Stimulated activated CD8-positive, alpha-beta memory T cell treated with anti-CD3 and anti-CD28 coated beads, Interleukin-12 subunit alpha, Interleukin-12 subunit beta, amount 100 ng/mL, for 4 hours (primary cell): ENCODE results near the gene R3HDM2.

Source experiments
- DNase-seq: peaks from one replicate; pipeline ENCODE4 v3.0.0-alpha.2; 2020; ENCODE audit warnings: low read depth

Gene R3HDM2

DNA sequence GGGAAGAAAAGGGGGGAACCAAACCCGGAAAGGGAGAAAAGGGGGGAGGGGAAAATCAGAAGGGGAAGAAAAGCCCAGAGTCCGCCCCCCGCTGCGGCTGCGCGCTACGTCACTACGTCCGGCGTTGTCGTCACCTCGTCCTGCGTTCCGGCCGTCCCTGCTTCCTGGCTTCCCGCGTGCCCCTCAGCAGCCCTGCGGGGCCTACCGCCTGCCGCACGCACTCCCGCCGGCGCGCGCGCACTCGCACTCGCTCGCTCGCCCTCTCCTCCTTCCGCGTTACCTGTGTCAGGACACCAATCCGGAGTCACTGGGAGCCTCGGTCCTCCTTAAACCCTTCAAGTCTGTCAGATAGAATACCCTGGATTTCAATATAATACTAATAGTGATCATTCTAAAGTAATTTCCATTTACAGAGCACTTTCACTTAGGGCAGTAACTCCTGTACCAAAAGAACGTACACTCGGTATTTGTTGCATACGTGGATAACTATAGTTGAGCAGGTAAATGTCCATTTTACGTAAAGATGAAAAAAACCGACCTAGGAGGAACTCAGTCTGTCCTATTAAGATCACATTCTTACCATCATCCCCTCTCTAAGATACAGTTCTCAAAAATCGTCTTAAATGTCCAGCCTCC lies at the start of gene R3HDM2:
Gene R3HDM2, minus strand, starts transcription at position 113 of the 636 bp plus-strand sequence. CDS start 120,615 bp downstream, outside the sequence.
- DNase-seq, result peak; percentile 92

DNA sequence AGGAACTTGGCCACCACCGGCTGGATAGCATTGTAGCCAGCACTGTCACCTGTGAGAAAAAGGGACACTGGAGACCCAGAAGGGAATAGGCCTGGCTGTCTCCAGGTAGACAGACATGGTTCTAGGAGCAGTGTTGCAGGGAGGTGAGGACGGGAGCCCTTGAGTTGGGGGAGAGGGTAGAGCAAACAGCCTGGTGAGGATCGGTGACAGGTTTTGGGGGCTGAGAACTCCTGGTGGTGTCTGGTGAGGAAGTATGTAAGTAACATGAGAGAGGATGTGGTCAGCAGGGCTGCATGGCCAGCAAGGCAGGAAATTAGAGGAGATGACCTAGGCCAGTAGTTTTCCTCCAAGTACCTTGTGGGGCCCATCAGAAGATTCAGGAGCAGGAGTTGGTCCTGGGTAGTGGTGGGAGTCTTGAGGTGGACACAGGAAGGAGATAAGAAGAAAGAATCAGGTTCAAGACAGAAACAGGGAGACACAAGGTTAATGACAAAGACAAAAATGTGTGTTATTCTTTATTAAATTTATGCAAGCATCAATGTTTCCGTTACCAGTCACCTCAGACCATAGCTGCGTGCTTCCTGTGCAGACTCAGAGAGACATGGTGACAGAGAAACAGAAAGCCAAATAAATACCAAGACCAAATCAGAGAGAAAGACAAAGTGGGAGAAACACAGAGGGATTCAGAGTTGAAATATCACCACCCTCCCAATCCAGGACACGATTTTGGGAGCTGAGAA lies 48.7 kb upstream of the R3HDM2 start, which contains the start of gene ARHGAP9:
Gene ARHGAP9, minus strand, starts transcription at position 491 of the 740 bp plus-strand sequence. Its CDS starts 460 bp downstream, at position 31.
- DNase-seq, result no peak

DNA sequence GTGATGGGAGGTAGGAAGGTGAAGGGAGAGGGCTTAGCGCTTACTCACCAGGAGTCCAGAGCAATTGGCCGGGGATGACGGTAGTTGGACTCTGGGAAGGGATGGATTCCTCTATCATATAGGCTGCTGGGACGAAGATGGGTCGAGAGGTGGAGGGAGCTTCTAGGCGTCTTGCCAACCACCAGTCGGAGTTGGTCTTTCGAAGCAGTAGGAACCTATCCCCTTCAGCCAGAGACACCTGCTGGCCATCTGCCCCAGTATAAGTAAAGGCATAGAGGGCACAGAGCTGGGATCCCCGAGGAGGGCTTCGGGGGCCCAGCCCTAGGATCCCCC lies 48.2 kb upstream of the R3HDM2 start:
- DNase-seq, result no peak

DNA sequence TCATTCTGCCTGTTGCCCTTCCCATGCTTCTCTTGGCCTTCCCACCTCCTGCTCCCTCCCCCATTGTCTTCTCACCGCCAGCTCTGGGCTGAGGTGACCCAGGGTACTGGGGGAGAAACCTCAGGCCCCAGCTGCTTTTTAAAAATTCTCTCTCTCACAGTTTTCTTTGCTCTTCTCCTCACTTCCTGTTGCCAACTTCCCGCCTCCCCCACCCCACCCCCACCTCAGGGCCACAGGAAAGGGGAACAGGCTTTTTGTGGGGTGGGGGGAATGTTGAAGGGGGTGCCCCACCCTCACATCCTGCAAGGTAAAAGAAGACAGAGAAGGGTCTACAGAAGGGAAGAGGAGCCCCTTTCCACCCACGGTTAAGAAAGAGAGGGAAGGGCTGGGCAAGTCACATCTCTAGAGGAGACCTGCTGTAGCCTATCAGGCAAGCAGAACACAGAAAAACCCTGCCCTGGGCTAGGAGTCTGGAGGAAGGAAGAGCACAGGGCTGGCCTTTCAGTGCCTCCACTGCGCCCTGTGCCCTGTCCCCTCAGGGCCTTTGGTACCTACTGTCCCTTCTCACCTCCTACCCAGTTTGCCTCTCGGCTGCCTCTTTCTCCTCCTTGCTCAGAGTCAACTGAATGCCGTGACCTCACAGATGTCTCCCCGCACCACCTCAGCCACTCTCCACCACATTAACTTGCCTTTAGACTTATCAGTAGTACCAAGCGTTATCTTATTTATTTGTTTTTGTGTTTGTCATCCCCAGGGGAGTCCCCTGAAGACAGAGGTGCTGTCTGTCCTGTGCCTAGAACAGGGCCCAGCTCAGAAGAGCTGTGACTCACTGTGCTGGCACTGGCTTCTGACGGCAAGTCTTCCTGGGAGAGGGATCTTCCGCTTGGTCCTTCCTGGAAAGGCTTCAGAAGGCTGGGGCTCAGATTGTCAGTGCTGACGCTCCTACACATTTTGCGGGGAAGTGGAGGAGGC lies 47.2 kb upstream of the R3HDM2 start:
- DNase-seq, result no peak

DNA sequence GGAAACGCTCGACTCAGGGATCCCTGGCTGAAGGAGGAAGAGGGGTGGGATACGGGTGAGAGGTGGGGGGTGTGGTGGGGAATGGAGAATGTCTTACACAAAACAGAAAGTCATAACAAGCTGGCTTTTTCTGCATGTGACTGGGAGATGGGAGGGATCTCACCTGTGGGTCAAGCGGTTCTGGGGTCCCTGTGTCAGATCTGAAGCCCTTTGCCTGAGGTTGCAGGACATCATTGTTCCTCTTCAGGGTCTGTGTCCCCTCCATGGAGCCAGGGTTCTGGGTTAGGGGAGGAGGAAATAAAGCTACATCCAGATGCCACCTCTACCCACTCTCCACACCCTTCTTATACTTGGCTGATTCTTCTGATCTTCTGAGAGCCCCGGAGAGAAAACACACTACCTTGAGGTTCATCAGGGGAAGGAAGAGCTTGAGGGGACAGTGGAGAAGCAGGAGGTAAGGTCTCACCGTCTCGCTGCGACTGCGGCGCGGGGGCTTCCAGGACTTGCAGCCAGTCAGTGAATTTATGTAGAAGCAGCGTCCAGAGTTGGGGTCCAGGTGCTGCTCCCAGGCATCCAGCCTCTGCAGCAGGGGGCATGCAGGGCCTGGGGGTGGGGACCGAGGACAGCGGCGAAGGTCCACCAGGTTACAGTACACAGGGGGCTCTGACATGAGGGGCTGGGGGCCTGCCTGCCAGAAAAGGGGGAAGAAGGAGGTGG lies 46.3 kb upstream of the R3HDM2 start:
- no peak for DNase-seq

DNA sequence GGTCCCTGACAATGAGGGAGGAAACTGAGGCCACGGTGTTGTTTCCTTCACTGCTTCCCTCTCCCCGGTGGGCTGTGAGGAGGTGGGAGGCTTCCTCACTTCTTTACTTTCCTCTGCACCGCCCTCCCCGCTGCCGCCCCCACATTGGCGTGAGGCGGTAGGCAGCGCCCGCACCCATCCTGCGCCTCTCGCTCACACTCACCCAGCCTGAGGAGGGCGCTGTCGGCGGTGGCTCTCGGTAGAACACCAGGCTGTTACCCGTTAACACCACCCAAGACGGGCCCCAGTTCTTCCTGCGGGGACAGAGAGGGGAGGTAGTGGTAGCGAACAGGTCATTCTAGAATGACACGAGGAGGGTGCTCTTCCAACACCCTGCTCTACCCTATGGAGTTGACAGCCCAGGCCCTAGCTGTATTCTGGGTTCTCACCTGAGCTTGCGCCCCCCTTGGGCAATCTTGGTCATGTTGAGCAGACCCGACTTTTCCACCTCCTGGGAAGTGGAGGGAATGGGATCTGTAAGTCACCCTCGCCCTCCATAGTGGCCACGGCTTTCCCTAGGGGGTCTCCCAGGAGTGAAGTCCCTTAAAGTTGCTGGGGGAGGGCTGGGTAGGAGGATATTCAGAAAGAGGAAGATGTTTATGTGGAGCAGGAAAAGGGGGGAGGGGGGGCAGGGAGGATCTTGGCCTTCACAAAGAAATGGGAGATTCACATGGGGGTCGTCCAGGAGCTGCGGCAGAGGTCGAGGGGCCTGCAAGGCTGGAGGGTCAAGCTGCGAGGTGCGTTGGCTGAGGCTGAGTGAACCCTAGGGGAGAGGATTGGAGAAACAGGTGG lies 45.5 kb upstream of the R3HDM2 start:
- peak; percentile 57 for DNase-seq

DNA sequence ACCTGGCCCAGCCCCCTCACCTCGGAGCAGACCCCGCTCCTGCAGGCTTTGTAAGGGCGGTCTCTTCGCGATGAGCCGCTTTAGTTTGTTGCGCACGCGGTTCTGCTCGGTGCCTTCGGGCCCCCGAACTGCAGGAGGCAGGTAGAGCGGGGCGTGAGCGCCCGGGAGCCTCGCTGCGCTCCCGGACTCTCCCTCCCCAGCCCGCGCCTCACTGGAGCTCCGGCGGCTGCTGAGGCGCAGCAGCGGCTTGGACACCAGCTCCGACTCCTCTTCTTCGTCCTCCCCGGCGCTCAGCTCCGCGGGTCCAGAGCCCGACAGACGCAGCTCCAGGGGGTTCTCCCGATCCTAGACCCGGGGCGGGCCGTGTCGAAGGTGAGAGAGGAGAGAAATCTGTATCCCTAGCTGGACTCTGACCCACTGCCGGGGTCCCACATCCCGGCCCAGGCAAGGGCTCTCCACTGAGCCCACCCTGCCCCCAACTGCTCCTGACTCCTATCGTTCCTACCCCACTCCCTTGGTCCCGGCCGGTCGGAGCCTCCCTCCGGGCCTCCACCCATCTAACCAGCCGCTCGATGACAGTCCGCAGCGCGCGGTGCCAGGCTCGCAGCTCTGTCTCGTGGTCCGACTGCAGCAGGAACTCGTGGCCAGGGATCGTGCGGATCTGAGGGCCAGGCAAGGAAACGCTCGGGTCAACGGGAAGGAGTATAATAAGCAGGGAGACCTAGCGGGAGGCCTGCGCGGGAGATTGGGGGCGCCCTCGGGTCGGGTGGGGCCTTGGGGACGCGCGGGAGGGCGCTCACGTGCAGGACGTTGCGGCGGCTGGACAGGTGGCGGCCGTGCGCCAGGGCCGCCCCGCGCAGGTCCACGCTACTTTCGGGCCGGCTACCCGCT lies 44.7 kb upstream of the R3HDM2 start:
- DNase-seq, result no peak

DNA sequence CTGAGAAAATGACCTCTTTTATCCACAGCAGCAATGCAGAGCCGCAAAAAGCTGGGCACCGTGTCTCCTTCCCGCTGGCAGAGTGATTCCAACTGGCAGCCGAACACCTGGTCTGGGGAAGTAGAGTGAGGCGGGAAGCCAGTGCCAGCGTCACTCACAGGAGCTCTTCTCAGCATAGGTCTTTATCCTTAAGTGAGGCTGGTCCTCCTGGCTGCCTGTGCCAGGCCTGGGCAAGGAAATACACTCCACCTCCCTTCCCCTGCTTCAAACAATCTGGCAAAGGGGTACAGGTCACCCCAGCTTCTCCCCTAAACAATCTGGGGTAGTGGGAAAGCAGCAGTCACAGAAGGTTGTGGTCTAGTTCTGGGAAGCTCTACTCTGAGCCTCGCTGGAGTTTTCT lies 44.0 kb upstream of the R3HDM2 start:
- DNase-seq, result no peak

DNA sequence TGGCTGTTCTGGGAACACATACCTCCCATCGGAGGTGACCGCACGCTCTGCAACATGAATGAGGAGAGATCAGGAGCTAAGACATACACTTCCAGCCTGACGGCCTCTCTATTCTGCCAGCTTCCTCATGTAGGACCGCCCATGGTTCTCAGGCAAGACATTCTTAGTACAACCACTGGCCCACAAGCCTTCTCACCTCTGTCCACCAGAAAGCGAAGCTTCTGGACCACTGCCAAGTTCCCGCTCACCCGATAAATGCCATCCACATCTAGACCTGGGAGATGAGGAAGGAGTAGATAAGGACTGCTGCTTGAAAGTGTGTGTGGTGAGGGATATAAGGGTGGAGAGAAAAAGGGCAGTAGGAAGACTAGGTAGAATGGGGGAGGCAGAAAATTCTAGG lies 43.6 kb upstream of the R3HDM2 start:
- no peak for DNase-seq

DNA sequence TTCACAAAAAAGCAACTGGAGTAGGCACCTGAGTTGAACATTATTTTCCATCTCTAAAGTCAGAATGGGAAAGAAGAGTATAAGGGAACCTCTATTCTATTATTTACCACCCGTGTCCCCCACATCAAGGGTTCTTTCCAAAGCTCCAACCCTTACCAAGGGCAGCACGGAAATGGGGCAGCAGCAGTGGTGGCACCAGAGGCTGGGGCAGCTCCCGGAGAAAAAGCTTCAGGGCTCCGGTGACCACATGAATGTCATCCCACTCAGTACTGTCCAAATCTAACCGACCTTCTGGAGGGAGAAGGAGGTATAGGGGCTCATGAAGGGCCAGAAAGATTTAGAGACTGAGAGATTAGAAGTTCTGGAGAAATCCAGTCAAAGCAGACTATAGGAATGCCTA lies 43.0 kb upstream of the R3HDM2 start:
- DNase-seq, result no peak

DNA sequence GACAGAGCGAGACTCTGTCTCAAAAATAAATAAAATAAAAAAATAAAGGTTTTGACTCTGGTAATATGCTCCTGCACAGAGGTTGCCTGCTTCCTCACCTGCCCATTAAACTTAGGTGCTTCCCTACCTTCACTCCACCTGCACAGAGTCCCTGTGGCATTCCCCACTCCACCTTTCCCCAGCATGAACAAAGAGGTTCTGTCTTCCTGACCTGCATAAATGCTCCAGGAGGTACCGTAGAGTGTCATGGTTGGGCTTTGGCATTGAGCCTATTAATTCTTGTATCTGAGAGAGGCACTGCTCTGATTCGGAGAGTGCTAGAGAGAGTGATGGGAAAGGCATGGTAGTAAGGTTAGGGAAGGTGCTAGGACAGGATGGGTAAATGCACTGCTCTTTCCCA lies 42.5 kb upstream of the R3HDM2 start:
- no peak for DNase-seq

DNA sequence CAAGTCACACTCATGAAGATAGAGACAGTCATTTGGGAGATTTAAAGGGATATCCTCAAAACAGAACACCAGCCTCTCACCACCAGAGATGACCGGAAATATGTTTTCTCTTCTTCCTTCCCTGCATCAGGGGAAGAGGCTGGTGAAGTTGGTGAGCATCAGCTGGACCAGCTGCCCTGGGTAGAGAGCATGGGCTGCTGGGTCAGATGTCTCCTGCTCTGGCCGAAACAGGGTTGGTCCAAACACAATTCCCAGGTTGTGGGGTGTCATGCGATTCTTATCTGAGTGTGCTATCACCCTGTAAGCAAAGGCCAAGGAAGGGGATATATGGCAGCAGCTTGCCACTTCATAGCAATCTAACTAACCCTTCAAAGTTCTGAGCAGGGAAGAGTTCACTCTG lies 41.5 kb upstream of the R3HDM2 start:
- no peak for DNase-seq

DNA sequence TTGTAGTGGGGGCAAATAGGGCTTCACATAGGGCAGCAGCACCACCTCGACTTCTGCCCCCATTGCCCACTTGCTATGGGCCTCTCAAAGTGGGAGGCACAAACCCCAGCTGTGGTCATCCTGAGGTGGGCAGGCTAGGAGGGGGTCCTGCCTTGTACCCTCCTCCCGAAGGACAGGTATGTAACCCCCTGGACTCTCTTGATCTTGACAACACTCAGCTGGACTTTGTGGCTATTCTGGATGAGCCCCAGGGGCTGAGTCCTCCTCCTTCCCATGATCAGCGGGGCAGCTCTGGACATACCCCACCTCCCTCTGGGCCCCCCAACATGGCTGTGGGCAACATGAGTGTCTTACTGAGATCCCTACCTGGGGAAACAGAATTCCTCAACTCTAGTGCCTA lies 40.8 kb upstream of the R3HDM2 start:
- DNase-seq, result no peak

DNA sequence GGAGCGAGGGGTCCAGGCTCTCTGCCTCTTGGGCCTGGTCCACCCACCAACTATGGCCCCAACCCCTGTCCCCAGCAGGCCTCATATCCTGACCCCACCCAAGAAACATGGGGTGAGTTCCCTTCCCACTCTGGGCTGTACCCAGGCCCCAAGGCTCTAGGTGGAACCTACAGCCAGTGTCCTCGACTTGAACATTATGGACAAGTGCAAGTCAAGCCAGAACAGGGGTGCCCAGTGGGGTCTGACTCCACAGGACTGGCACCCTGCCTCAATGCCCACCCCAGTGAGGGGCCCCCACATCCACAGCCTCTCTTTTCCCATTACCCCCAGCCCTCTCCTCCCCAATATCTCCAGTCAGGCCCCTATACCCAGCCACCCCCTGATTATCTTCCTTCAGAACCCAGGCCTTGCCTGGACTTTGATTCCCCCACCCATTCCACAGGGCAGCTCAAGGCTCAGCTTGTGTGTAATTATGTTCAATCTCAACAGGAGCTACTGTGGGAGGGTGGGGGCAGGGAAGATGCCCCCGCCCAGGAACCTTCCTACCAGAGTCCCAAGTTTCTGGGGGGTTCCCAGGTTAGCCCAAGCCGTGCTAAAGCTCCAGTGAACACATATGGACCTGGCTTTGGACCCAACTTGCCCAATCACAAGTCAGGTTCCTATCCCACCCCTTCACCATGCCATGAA lies 40.3 kb upstream of the R3HDM2 start:
- no peak for DNase-seq

DNA sequence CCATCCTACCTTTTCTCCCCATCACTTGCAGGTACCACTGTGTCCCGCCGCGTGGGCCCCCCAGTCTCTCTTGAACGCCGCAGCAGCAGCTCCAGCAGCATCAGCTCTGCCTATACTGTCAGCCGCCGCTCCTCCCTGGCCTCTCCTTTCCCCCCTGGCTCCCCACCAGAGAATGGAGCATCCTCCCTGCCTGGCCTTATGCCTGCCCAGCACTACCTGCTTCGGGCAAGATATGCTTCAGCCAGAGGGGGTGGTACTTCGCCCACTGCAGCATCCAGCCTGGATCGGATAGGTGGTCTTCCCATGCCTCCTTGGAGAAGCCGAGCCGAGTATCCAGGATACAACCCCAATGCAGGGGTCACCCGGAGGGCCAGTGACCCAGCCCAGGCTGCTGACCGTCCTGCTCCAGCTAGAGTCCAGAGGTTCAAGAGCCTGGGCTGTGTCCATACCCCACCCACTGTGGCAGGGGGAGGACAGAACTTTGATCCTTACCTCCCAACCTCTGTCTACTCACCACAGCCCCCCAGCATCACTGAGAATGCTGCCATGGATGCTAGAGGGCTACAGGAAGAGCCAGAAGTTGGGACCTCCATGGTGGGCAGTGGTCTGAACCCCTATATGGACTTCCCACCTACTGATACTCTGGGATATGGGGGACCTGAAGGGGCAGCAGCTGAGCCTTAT lies 39.6 kb upstream of the R3HDM2 start:
- DNase-seq, result no peak

DNA sequence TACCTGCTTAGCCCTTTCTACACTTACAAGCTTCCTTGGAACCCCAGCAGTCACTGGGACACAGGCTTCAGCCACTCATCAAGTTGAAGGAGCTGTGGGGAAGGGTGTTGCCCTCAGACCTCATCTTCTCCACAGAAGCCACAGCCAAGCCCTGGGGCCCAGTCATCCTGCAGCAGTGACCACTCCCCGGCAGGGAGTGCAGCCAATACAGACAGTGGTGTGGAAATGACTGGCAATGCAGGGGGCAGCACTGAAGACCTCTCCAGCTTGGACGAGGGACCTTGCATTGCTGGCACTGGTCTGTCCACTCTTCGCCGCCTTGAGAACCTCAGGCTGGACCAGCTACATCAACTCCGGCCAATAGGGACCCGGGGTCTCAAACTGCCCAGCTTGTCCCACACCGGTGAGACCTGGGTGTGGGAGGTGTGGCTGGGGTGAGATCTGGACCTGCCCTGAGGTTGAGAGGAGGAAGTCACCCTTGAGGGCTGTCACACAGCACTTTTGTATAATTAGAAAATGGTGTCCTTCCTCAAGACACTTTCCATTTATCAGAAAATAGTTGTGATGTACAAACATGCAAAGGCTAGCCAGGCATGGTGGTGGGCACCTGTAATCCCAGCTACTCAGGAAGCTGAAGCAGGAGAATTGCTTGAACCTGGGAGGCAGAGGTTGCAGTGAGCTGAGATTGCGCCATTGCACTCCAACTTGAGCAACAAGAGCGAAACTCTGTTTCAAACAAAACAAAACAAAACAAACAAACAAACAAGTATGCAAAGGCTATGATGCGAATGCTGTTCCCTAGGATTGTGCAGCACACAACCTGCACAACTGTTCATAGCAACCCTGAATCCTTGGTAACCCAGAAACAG lies 38.7 kb upstream of the R3HDM2 start:
- DNase-seq, result no peak

DNA sequence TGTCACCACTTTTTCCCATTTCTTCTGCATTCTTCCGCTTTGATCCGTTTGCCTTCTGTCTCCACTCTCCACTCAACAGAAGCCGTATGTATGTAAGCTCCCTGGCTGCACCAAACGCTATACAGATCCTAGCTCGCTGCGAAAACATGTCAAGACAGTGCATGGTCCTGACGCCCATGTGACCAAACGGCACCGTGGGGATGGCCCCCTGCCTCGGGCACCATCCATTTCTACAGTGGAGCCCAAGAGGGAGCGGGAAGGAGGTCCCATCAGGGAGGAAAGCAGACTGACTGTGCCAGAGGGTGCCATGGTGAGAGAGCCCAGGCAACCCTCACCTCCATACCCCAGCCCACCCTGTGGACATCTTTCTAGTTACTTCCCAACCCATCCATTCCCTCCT lies 37.1 kb upstream of the R3HDM2 start:
- DNase-seq, result no peak
